SK-MEL-5 (cell line): ENCODE results near the gene PBRM1. TPM values are rescaled to one million over a fixed set of nuclear protein-coding genes. Genes with fewer than 3 reads are reported as not detected.
"Not testable (repeated sequence)": the region's sequence is repeated elsewhere in the genome, so short reads cannot be mapped to it uniquely, and the experiment has no call there.

Experiments used
- DNase-seq: peaks from one replicate; pipeline ENCODE4 v3.0.0-alpha.2; 2016; ENCODE audit warnings: low read depth, low spot score
- in situ Hi-C: cut with HindIII; loops from 2 replicates; pipeline ENCODE4 v1.10.0; 2016; ENCODE audit warnings: low sequenced_read_pairs, high pct_unique_total_duplicates, low pct_unique_long_range_greater_than_20kb
- total RNA-seq: library from RNA; depleted of rRNA; stranded (reverse); fragments of >200 nt; shearing (Covaris generic); gene quantifications from 2 replicates; pipeline ENCODE4 v1.2.3, GENCODE V29; 2014

The PBRM1 gene
- total RNA-seq, 1 experiment from 2014 or later, result 41.7 TPM

DNA sequence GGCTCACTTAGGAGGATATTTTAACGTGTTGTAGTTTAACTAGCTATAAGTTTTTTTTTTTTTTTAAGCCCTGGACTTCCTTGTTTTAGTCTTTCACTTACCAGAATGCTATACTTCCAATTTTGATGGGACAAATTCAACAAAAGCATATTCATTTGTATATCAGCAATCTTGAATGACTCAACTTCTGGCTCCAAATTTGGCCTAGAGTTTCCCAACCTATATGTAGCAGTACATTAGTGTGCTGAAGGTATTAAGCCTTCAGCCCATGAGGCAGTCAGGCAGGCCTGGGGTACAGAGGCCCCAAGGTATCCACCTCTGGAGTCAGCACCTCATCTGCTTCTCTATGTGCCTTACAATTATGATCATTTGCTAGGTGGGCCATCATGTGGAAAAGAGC lies 5.9 kb downstream of the PBRM1 start:
- DNase-seq, result no peak
- in situ Hi-C loops, result no loop called here

DNA sequence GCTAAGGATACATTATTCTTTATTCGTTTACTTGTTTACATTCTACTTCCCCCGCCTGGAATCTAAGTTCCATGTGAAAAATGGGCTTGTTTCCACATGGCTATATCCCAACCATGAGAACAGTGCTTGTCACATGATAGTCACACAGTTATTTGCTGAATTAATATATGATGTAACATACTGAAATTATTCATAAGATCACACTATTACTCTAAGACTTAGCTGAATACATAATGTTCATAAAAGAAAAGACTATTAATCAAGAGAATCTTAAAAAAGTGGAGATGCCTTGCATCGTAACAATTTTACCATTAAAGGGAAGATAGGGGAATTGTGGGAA lies 6.5 kb downstream of the PBRM1 start:
- in situ Hi-C loops, result no loop called here
- DNase-seq, result peak; percentile 30

GRCh38 chr3:52678265-52679198 lies 7.2 kb downstream of the PBRM1 start:
- in situ Hi-C loops, result no loop called here
- DNase-seq, result no peak

- in situ Hi-C loops, DNase-seq: not testable (repeated sequence)
Observed at GRCh38 chr3:52676201-52676600, 9.5 kb downstream of the PBRM1 start.

DNA sequence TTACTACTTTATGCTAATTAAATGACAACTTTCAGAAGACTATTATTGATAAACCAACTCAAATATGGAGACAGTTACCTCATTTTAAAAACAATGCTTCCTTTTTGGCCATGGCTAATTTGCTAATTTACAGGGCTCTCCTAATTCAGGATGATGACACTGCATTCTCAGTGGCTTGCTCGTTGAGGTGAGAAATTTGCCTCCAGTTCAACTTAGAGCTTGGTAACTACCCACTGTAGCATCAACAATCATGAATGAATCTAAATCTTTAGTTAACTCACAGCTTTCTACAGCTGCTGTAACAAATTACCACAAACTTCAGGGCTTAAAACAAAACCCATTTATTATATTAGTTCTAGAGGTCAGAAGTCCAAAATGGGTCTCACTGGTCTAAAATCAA lies 14.0 kb downstream of the PBRM1 start:
- in situ Hi-C loops, result no loop called here
- DNase-seq, result no peak

- in situ Hi-C loops, result no loop called here
- DNase-seq, result peak; percentile 92
Observed at GRCh38 chr3:52670621-52671521, 14.8 kb downstream of the PBRM1 start.

DNA sequence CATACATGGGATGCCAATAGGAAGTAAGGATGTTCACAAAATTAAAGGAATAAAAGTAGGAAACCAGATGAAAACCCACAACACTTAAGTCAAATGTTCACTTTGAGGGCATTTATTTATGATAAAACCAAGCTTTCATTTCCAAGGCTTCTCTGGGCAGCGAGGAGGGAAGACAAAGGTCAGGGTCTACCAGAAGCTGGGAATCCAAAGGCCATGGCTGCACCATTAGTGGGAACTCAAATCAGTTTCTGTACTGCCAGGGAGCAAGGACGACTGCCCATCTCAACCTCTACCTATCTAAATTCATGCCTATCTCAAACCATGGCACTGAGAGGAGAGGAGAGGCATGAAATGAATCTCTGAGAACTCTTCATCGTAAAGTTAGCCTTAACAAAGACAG lies 22.6 kb downstream of the PBRM1 start:
- DNase-seq, result no peak
- in situ Hi-C loops, result no loop called here

GRCh38 chr3:52660046-52660445 lies 25.7 kb downstream of the PBRM1 start:
- in situ Hi-C loops, result no loop called here

GRCh38 chr3:52655895-52656294 lies 29.8 kb downstream of the PBRM1 start:
- no peak for DNase-seq
- in situ Hi-C loops, result no loop called here

More at GRCh38 chr3:52660046-52660445, 25.7 kb downstream of the PBRM1 start:
- no peak for DNase-seq

- DNase-seq, result no peak
Observed at GRCh38 chr3:52651592-52651991, 34.1 kb downstream of the PBRM1 start.

GRCh38 chr3:52650439-52650838 lies 35.3 kb downstream of the PBRM1 start:
- in situ Hi-C loops, result no loop called here
- no peak for DNase-seq

More at GRCh38 chr3:52651592-52651991, 34.1 kb downstream of the PBRM1 start:
- in situ Hi-C loops, result no loop called here

- DNase-seq, result no peak
- in situ Hi-C loops, result no loop called here
Observed at GRCh38 chr3:52649461-52650210, 36.1 kb downstream of the PBRM1 start.

DNA sequence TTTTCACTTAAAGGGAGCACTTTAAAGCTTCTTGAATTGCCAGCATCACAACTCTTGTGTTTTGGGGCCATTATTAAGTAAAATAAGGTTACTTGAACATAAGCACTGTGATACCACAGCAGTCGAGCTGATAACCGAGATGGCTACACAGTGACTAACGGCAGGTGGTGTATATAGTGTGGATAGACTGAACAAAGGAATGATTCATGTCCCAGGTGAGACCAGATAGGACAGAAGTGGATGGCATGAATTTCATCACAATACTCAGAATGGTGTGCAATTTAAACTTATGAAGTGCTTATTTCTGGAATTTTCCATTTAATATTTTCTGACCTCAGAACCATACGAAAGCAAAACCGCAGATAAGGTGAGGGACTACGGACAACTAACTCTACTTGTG lies 40.2 kb downstream of the PBRM1 start:
- no peak for DNase-seq
- in situ Hi-C loops, result no loop called here

GRCh38 chr3:52636673-52637072 lies 49.0 kb downstream of the PBRM1 start:
- in situ Hi-C loops, result no loop called here
- DNase-seq, result no peak

DNA sequence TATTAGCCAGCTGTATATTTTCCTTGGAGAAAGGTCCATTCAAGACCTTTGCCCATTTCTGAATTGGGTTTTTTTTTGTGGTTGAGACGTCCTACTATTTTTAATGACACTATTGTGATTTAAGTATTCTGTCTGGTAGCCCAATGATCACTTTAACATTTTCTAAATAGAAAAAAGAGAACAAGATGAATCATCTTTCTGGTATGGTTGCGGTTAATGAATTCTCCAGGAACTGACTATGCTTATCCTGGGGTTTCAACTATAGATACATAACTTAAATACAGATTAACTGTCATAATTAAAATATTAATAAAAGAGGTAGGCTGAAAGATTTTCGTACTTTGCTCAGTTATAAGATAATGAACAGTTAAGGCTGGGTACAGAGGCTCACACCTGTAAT lies 51.9 kb downstream of the PBRM1 start:
- no peak for DNase-seq
- in situ Hi-C loops, result no loop called here

GRCh38 chr3:52625041-52625440 lies 60.7 kb downstream of the PBRM1 start:
- no peak for DNase-seq
- in situ Hi-C loops, result no loop called here

- in situ Hi-C loops, result no loop called here
- no peak for DNase-seq
Observed at GRCh38 chr3:52623234-52623792, 62.4 kb downstream of the PBRM1 start.

- DNase-seq, result no peak
- in situ Hi-C loops, result no loop called here
Observed at GRCh38 chr3:52620580-52620979, 65.1 kb downstream of the PBRM1 start.
